Brain microvascular endothelial cell (primary cell): Measurements from ENCODE around the gene CNOT4.

Experiments
- DNase-seq: peaks from one replicate; pipeline ENCODE4 v3.0.0-alpha.2; 2020
- H3K27ac ChIP-seq: fragments of 250-450 bp; sonication (Bioruptor Pico); 2 replicates; pipeline ENCODE4 v1.5.1; 2020; ENCODE audit warnings: mild to moderate bottlenecking, moderate library complexity
- H3K27me3 ChIP-seq: fragments of 250-450 bp; sonication (Bioruptor Pico); replicated peaks from 2 replicates; pipeline ENCODE4 v1.5.1; 2020; ENCODE audit warnings: mild to moderate bottlenecking
- H3K36me3 ChIP-seq: fragments of 250-450 bp; sonication (Bioruptor Pico); replicated peaks from 2 replicates; pipeline ENCODE4 v1.5.1; 2020; ENCODE audit warnings: mild to moderate bottlenecking
- H3K4me3 ChIP-seq: 2 replicates; pipeline ENCODE4 v1.5.1; 2011; ENCODE audit warnings: low read depth, mild to moderate bottlenecking, control low read depth, low read length, moderate library complexity
- in situ Hi-C: cut with HindIII; loops from 2 replicates; pipeline ENCODE4 v1.10.0; 2017; ENCODE audit warnings: low sequenced_read_pairs, low pct_ligation_motif_present
- TF ChIP-seq, protein P1 (sequence below): IDR thresholded peaks from 2 replicates; pipeline ENCODE4 v1.5.1; 2011; ENCODE audit warnings: low read depth, mild to moderate bottlenecking, moderate library complexity, low read length, control low read depth, inconsistent platforms; ENCODE audit errors: missing control alignments

The CNOT4 gene

DNA sequence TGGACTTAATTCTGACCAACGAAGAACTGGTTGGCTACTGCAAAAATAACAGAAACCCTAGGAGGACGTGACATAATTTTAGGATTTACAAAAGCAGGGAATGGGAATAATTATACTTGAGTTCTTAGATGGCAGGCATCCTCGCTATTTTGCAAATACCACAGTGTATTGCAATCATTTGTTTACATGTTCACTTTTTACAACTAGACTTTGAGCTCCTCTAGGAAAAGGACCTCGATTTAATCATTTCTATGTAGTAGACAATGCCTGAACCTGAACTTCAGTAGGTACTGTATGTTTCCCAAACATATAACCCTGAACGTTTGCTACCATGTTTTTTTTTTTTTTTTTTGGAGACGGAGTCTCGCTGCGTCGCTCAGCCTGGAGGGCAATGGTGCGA lies 137.7 kb downstream of the CNOT4 start:
- Histone ChIP-seq H3K36me3 (no peaks in the 10 kb centered on the region), H3K4me3 (no peak overlapping the region), H3K27me3 (no peaks in the 10 kb centered on the region), H3K27ac (no peak overlapping the region)
- TF ChIP-seq, protein P1, sequence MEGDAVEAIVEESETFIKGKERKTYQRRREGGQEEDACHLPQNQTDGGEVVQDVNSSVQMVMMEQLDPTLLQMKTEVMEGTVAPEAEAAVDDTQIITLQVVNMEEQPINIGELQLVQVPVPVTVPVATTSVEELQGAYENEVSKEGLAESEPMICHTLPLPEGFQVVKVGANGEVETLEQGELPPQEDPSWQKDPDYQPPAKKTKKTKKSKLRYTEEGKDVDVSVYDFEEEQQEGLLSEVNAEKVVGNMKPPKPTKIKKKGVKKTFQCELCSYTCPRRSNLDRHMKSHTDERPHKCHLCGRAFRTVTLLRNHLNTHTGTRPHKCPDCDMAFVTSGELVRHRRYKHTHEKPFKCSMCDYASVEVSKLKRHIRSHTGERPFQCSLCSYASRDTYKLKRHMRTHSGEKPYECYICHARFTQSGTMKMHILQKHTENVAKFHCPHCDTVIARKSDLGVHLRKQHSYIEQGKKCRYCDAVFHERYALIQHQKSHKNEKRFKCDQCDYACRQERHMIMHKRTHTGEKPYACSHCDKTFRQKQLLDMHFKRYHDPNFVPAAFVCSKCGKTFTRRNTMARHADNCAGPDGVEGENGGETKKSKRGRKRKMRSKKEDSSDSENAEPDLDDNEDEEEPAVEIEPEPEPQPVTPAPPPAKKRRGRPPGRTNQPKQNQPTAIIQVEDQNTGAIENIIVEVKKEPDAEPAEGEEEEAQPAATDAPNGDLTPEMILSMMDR: no peak
- no peak for DNase-seq
- in situ Hi-C loops: no loop called here

DNA sequence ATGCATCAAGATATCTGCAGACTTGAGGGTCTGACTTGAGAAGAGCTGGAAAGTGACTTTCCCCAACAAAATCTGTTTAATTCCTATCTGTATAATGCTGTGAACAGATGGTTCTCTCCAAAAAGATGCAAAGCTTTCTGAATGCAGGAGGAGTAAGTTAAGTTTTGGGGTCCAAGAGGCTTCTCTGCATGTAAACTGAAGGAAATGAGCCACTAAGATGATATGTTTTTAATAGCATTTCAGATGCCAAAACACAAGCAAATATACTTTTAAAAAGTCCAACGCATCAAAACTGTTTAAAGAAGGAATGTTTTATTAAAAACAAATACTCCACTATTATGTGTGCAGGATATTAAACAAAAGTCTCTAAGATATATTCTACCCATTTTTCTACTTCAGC lies 139.2 kb downstream of the CNOT4 start:
- no peak overlapping the region for H3K27ac ChIP-seq
- no peak for DNase-seq
- H3K27me3 ChIP-seq: no peaks in the 10 kb centered on the region
- TF ChIP-seq, protein P1: no peak
- H3K4me3 ChIP-seq: no peak overlapping the region
- no peaks in the 10 kb centered on the region for H3K36me3 ChIP-seq
- in situ Hi-C loops: no loop called here

DNA sequence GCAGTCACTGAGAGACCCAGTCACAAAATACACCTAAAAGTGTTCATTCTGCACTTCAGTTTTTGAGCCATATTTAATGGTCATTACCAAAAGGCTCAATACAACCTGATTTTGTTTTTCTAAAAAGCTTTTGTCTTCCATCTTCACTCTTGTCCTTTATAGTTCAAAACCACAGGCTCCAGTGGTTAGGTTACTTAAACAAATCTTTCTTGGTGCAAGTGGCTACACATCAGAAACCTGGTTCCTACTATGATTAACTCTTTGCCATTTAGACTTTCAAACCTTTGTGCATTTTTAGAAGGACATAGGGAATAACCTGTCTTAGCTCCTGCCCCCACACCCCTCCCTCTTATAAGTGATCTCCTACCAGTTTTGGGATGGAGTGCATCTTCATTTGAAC lies 140.5 kb downstream of the CNOT4 start:
- no peaks in the 10 kb centered on the region for H3K27me3 ChIP-seq
- no peak for DNase-seq
- H3K36me3 ChIP-seq: no peaks in the 10 kb centered on the region
- H3K27ac ChIP-seq: no peak overlapping the region
- in situ Hi-C loops: no loop called here
- TF ChIP-seq, protein P1: no peak
- no peak overlapping the region for H3K4me3 ChIP-seq

DNA sequence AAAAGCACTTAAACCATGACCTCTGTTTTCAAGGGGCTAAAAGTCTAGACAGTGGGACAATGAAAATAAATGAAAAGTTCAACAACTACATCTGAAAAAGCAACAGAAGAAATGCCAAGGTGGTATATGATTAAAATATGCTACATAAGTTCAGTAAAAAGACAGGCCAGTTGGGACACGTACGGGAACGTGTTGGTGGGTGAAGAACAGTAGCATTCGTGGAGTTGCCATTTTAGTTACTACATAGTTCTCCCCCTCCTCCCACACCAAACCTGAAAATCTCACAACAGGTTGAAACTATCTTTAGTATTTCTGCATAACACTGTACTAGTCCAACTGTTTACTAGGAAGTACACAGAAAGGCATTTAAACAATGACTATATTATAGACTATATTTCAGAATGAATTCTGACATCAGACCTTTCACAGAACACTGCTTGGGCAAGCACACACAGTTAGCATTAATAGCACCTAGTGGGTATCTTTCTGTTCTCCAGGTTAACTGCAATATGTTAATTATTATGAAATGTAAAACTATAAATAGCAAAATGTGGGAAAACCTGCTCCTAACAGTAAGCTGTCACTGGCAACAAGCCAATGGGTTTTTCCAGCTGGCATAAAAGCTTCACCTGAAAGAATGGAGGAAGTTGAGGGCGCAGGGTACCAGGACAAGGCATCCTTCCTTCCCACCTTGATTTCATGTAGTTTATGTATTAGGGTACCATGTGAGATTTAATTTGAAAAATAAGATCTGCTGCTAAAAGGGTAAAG lies 141.3 kb downstream of the CNOT4 start:
- in situ Hi-C loops: no loop called here
- TF ChIP-seq, protein P1: no peak
- DNase-seq: no peak
- Histone ChIP-seq H3K27me3 (no peaks in the 10 kb centered on the region), H3K27ac (no peak overlapping the region), H3K4me3 (no peak overlapping the region), H3K36me3 (no peaks in the 10 kb centered on the region)

DNA sequence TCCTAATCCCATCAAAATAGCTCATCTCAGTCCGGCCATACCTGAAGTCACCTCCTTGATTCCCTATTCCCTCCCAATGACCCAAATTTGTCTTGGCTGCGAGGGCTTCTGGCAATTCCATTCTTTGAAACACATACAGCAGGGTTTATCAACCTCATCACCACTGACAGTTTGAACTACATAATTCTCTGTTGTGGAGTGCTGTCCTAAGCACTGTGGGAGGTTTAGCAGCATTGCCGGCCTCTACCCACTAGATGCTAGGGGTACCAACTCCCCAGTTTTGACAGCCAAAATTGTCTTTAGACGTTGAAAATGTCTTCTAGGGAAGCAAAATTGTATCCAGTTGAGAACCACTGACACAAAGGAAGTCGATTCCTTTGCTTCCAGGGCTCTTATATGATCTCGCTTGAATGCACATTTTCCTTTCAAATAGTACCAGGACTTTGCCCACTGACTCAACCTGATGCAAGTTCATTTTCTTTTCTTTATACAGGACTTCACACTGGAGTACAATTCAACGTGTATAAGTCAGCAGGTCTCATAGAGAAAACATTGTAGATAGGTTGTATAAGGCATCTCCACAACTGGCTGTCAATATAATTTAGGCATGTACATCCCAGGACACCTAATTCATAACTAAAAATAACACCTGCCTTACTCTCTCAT lies 142.9 kb downstream of the CNOT4 start:
- Histone ChIP-seq H3K36me3 (peaks cover 4% of the 10 kb centered on the region), H3K27ac (no peak overlapping the region), H3K4me3 (no peak overlapping the region), H3K27me3 (no peaks in the 10 kb centered on the region)
- DNase-seq: no peak
- TF ChIP-seq, protein P1: no peak
- in situ Hi-C loops: no loop called here
